ENCODE data around the gene FBXL5.

The FBXL5 gene

DNA sequence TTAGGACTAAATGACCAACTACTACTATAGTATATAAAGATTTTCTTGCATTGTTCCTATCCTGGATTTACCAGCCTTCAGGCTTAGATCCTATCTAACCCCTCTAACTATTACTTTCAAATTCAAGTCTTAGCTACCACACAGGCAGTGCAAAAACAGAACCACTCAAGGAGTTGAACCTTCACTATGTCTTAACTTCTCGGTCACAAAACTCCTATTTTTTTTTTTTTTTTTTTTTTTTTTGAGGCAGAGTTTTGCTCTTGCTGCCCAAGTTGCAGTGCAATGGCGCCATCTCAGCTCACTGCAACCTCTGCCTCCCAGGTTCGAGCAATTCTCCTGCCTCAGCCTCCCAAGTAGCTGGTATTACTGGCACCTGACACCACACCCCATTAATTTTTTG lies 20.2 kb upstream of the FBXL5 start:
- Histone ChIP-seq H3K27ac (ENCODE audit: low read length) (no peak overlapping the region), H3K4me3 (ENCODE audit: low read length) (no peak overlapping the region), H3K9me3 (ENCODE audit: control insufficient read depth, low read depth, low read length) (no peaks in the 10 kb centered on the region), H3K9ac (ENCODE audit: low read length) (no peak overlapping the region), H3K27me3 (ENCODE audit: control insufficient read depth, insufficient read depth, low read length) (no peaks in the 10 kb centered on the region), H3K36me3 (ENCODE audit: control insufficient read depth, low read depth, low read length) (no peaks in the 10 kb centered on the region), H3K4me1 (ENCODE audit: control insufficient read depth, low read depth, low read length) (peaks cover 15% of the 10 kb centered on the region)

DNA sequence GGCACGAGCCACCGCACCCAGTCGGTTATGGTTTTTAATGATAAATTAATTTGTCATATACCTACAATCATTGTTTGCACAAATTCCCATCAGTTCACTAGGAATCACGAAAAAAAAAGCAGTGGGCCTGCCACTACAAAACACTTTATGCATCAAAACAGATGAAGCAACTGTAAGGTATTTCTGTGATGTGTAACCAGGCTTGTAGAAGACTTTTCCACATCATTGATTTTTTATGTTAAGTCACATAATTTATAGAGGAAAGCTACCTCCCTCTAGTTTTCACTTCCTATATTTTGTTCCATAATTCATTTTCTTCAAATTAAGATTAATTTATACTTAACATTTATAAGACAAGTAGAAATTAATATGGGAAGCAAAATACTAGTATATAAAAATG lies 19.8 kb upstream of the FBXL5 start:
- Histone ChIP-seq H3K9ac (ENCODE audit: low read length) (no peak overlapping the region), H3K27ac (ENCODE audit: low read length) (no peak overlapping the region), H3K9me3 (ENCODE audit: control insufficient read depth, low read depth, low read length) (no peaks in the 10 kb centered on the region), H3K4me1 (ENCODE audit: control insufficient read depth, low read depth, low read length) (peaks cover 14% of the 10 kb centered on the region), H3K4me3 (ENCODE audit: low read length) (no peak overlapping the region), H3K36me3 (ENCODE audit: control insufficient read depth, low read depth, low read length) (no peaks in the 10 kb centered on the region), H3K27me3 (ENCODE audit: control insufficient read depth, insufficient read depth, low read length) (no peaks in the 10 kb centered on the region)

DNA sequence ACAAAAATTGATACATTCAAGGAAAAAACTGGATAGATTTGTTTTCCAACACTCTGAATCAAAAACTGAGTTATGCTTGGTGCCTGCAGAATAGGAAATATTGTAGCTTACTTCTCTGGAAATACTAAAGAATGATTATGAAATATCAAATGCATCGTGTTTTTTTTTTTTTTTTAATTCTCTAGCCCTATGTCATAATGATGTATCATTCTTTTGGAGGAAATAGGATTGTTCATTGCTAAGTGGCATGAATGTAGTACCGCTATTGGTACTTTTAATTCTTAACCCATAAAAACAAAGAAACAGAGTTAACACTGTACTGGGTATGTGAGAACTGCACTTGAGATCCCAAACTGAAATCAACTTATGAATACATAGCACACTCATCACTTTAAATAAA lies 18.9 kb upstream of the FBXL5 start:
- peaks cover 10% of the 10 kb centered on the region for H3K4me1 ChIP-seq (ENCODE audit: control insufficient read depth, low read depth, low read length)
- H3K4me3 ChIP-seq (ENCODE audit: low read length), result no peak overlapping the region
- H3K36me3 ChIP-seq (ENCODE audit: control insufficient read depth, low read depth, low read length), result no peaks in the 10 kb centered on the region
- H3K27me3 ChIP-seq (ENCODE audit: control insufficient read depth, insufficient read depth, low read length), result no peaks in the 10 kb centered on the region
- no peak overlapping the region for H3K27ac ChIP-seq (ENCODE audit: low read length)
- H3K9me3 ChIP-seq (ENCODE audit: control insufficient read depth, low read depth, low read length), result no peaks in the 10 kb centered on the region
- no peak overlapping the region for H3K9ac ChIP-seq (ENCODE audit: low read length)

GRCh38 chr4:15673337-15673736 lies 18.2 kb upstream of the FBXL5 start:
- no peaks in the 10 kb centered on the region for H3K9me3 ChIP-seq (ENCODE audit: control insufficient read depth, low read depth, low read length)
- no peak overlapping the region for H3K9ac ChIP-seq (ENCODE audit: low read length)
- H3K27ac ChIP-seq (ENCODE audit: low read length), result no peak overlapping the region
- no peaks in the 10 kb centered on the region for H3K27me3 ChIP-seq (ENCODE audit: control insufficient read depth, insufficient read depth, low read length)
- peaks cover 3% of the 10 kb centered on the region for H3K36me3 ChIP-seq (ENCODE audit: control insufficient read depth, low read depth, low read length)
- H3K4me1 ChIP-seq (ENCODE audit: control insufficient read depth, low read depth, low read length), result peaks cover 9% of the 10 kb centered on the region
- H3K4me3 ChIP-seq (ENCODE audit: low read length), result no peak overlapping the region

- H3K27ac ChIP-seq (ENCODE audit: low read length), result no peak overlapping the region
- no peak overlapping the region for H3K4me3 ChIP-seq (ENCODE audit: low read length)
- H3K36me3 ChIP-seq (ENCODE audit: control insufficient read depth, low read depth, low read length), result peaks cover 9% of the 10 kb centered on the region
- no peaks in the 10 kb centered on the region for H3K4me1 ChIP-seq (ENCODE audit: control insufficient read depth, low read depth, low read length)
- no peaks in the 10 kb centered on the region for H3K9me3 ChIP-seq (ENCODE audit: control insufficient read depth, low read depth, low read length)
- H3K27me3 ChIP-seq (ENCODE audit: control insufficient read depth, insufficient read depth, low read length), result no peaks in the 10 kb centered on the region
- H3K9ac ChIP-seq (ENCODE audit: low read length), result no peak overlapping the region
Measured at GRCh38 chr4:15672101-15672500, 16.9 kb upstream of the FBXL5 start.

- H3K4me3 ChIP-seq (ENCODE audit: low read length), result no peak overlapping the region
- H3K27ac ChIP-seq (ENCODE audit: low read length), result no peak overlapping the region
- peaks cover 17% of the 10 kb centered on the region for H3K36me3 ChIP-seq (ENCODE audit: control insufficient read depth, low read depth, low read length)
- no peak overlapping the region for H3K9ac ChIP-seq (ENCODE audit: low read length)
- H3K27me3 ChIP-seq (ENCODE audit: control insufficient read depth, insufficient read depth, low read length), result no peaks in the 10 kb centered on the region
- no peaks in the 10 kb centered on the region for H3K4me1 ChIP-seq (ENCODE audit: control insufficient read depth, low read depth, low read length)
- no peaks in the 10 kb centered on the region for H3K9me3 ChIP-seq (ENCODE audit: control insufficient read depth, low read depth, low read length)
Measured at GRCh38 chr4:15670576-15670975, 15.4 kb upstream of the FBXL5 start.

- Histone ChIP-seq H3K9ac (ENCODE audit: low read length) (no peak overlapping the region), H3K4me1 (ENCODE audit: control insufficient read depth, low read depth, low read length) (no peaks in the 10 kb centered on the region), H3K4me3 (ENCODE audit: low read length) (no peak overlapping the region), H3K9me3 (ENCODE audit: control insufficient read depth, low read depth, low read length) (no peaks in the 10 kb centered on the region), H3K36me3 (ENCODE audit: control insufficient read depth, low read depth, low read length) (peaks cover 17% of the 10 kb centered on the region), H3K27ac (ENCODE audit: low read length) (no peak overlapping the region), H3K27me3 (ENCODE audit: control insufficient read depth, insufficient read depth, low read length) (no peaks in the 10 kb centered on the region)
Measured at GRCh38 chr4:15668566-15669435, 13.6 kb upstream of the FBXL5 start.

DNA sequence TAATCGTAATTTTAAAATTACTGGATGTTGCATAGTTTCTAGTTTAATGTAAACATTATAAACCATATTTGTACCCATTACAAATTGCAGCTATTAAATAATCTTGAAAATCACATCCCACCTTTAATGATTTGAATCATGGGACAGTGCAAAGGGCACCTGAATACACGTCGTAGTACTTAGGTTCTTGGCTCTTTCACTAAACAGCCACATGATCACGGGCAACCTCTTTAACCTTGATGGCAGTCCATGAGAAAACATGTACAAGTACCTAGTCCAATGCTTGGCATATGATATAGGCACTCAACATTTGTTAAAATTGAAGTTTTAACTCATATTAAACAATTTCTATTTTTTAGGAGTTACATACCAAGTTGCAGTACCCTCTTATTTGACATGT lies 11.8 kb upstream of the FBXL5 start:
- H3K27ac ChIP-seq (ENCODE audit: low read length), result no peak overlapping the region
- H3K36me3 ChIP-seq (ENCODE audit: control insufficient read depth, low read depth, low read length), result peaks cover 17% of the 10 kb centered on the region
- H3K9me3 ChIP-seq (ENCODE audit: control insufficient read depth, low read depth, low read length), result no peaks in the 10 kb centered on the region
- no peaks in the 10 kb centered on the region for H3K4me1 ChIP-seq (ENCODE audit: control insufficient read depth, low read depth, low read length)
- no peak overlapping the region for H3K4me3 ChIP-seq (ENCODE audit: low read length)
- no peaks in the 10 kb centered on the region for H3K27me3 ChIP-seq (ENCODE audit: control insufficient read depth, insufficient read depth, low read length)
- no peak overlapping the region for H3K9ac ChIP-seq (ENCODE audit: low read length)

DNA sequence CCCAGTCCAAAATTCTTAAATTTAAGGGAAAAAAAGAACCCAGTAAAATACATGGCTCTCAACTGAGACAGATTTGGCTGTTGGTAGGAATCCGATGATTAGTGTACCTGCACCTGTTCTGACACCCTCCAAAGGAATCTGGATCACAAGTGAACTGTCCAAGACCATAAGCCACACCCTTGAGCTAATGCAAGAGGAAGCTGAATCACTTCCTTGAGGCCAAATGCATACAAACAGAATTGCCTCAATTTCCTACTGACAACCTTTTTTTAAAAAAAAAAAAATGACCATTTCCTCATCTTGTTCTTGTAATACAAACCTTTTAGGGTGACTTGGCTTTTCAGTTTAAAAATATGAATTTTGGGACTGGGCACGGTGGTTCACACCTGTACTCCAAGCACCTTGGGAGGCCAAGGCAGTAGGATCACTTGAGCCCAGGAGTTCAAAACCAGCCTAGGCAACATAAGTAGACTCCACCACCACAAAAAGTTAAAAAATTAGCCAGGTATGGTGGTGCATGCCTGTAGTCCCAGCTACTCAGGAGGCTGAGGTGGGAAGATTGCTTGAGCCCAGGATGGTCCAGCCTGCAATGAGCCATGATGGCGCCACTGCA lies 10.7 kb upstream of the FBXL5 start:
- Histone ChIP-seq H3K27ac (ENCODE audit: low read length) (no peak overlapping the region), H3K9ac (ENCODE audit: low read length) (no peak overlapping the region), H3K4me1 (ENCODE audit: control insufficient read depth, low read depth, low read length) (no peaks in the 10 kb centered on the region), H3K9me3 (ENCODE audit: control insufficient read depth, low read depth, low read length) (no peaks in the 10 kb centered on the region), H3K4me3 (ENCODE audit: low read length) (no peak overlapping the region), H3K36me3 (ENCODE audit: control insufficient read depth, low read depth, low read length) (peaks cover 17% of the 10 kb centered on the region), H3K27me3 (ENCODE audit: control insufficient read depth, insufficient read depth, low read length) (no peaks in the 10 kb centered on the region)

DNA sequence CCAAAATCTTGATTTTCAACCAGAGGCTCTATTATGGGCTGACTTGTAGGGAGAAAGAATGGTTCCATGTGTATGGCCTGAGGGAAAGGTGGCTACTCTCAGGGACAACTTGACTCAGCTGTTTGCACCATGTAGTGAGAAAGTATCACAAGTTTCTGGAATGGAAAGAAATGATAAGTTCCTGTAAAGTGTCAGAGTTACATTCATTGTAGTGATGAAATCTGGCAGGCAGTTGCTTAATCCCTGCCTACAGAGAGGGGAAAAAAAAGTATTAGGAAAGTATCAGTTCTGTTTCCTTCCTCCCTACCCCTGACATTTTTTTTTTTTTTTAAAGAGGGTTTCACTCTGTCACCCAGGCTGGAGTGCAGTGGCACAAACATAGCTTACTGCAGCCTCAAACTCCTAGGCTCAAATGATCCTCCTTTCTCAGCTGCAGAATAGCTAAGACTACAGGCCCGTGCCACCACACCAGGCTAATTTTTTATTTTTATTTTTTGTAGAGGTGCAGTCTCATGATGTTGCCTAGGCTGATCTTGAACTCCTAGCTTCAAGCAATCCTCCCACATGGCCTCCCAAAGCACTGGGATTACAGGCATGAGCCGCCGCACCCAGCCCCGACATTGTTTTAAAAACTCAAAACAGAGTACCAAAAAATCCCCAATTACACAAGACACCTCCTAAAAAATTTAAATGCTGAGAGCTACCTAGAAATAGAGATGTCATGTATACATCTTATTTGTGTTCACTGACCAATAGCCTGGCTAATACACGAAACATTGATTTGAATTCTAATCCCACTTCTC lies 4.8 kb upstream of the FBXL5 start:
- Histone ChIP-seq H3K4me3 (ENCODE audit: low read length) (no peak overlapping the region), H3K9me3 (ENCODE audit: control insufficient read depth, low read depth, low read length) (no peaks in the 10 kb centered on the region), H3K4me1 (ENCODE audit: control insufficient read depth, low read depth, low read length) (peaks cover 2% of the 10 kb centered on the region), H3K27ac (ENCODE audit: low read length) (no peak overlapping the region), H3K9ac (ENCODE audit: low read length) (no peak overlapping the region), H3K27me3 (ENCODE audit: control insufficient read depth, insufficient read depth, low read length) (no peaks in the 10 kb centered on the region), H3K36me3 (ENCODE audit: control insufficient read depth, low read depth, low read length) (no peaks in the 10 kb centered on the region)

DNA sequence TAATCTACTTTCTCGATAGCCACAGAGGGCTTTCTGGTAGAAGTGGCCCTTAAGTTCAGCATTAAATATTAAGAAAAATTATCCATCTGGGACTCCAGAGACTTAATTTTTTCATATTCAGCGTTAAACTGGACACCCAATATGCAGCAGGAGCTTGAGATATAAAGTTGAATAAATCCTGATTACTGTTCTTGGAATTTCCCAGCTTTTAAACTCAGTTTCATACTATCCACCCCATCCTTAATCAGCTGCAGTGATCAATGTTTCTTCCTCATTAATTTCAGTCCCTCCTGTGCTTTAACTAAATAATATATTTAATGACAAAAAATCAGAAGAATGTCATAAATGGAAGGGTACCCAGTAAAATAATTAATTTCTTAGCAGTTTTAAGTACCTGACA lies 3.6 kb upstream of the FBXL5 start:
- H3K27ac ChIP-seq (ENCODE audit: low read length), result no peak overlapping the region

More for the DNA sequence above, 3.6 kb upstream of the FBXL5 start:
- Histone ChIP-seq H3K36me3 (ENCODE audit: control insufficient read depth, low read depth, low read length) (no peaks in the 10 kb centered on the region), H3K4me3 (ENCODE audit: low read length) (no peak overlapping the region), H3K9ac (ENCODE audit: low read length) (no peak overlapping the region), H3K9me3 (ENCODE audit: control insufficient read depth, low read depth, low read length) (no peaks in the 10 kb centered on the region), H3K4me1 (ENCODE audit: control insufficient read depth, low read depth, low read length) (peaks cover 3% of the 10 kb centered on the region), H3K27me3 (ENCODE audit: control insufficient read depth, insufficient read depth, low read length) (no peaks in the 10 kb centered on the region)
